RCC 7860 (cell line): ENCODE measurements around the gene CELA2A.
"Not testable (repeated sequence)": the region's sequence is repeated elsewhere in the genome, so short reads cannot be mapped to it uniquely, and the experiment has no call there.

Experiments
- DNase-seq: peaks from one replicate; pipeline ENCODE4 v3.0.0-alpha.2; 2015; ENCODE audit warnings: low spot score
- FAIRE-seq: peaks from 2 replicates; lab custom pipeline; 2012; peaks lifted over from hg19 to GRCh38; lab: Jason Lieb, UNC

The CELA2A gene

DNA sequence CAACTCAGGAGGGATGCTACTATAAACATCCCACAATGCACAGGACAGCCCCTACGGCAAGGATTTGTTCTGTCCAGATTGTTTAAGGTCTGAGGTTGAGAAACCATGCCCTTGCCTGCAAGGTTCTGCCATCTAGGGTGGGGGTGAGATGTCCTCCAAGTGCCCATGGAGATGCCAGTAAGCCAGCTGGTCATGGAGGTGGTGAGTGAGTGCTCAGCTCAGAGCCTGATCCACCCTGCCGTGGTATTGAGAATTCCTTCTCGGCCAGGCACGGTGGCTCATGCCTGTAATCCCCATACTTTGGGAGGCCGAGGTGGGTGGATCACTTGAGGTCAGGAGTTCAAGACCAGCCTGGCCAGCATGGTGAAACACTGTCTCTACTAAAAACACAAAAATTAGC, 31.6 kb upstream of the CELA2A start:
- FAIRE-seq = no peak
- DNase-seq = no peak

DNA sequence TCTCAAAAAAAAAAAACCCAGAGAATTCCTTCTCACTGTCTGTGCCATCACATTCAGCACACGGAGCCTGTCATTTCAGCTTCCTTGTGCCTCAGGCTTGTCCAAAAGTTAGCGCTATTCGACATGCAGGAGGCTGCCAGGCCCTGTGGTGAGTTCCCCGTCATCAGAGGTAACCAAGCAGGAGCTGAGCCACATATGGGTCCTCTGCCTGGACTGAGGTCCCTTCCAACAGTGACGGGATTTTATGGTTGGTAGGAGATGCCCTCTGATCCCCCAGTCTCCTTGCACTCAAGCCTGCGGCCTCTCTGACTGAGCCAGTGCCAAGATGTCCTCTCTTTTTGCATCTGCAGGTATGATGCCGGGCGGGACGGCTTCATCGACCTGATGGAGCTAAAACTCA, 31.0 kb upstream of the CELA2A start:
- no peak for DNase-seq
- FAIRE-seq = no peak

DNA sequence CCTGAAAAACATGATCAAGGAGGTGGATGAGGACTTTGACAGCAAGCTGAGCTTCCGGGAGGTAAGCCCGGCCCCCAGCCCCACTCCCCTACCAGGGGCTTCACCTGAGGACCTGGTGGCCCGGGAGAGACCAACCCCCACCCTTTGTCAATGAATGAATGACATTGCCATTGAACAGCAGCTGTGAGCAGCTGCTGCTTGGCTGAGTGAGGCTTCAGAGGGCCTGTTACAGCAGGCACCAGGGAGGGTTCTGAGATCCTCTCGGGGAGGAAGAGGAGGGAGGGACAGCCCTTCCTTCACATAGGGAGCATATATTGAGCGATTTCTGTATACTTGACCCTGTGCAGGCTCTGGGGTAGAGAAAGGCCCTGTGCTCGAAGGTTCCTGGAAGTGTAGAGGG, 30.6 kb upstream of the CELA2A start:
- FAIRE-seq (no peak), DNase-seq (no peak)

- FAIRE-seq (no peak), DNase-seq (peak; percentile 59)
Observed at GRCh38 chr1:15426492-15427279, 29.8 kb upstream of the CELA2A start.

- no peak for DNase-seq
- FAIRE-seq = no peak
Observed at GRCh38 chr1:15427280-15427666, 29.3 kb upstream of the CELA2A start.

GRCh38 chr1:15428252-15428651, 28.3 kb upstream of the CELA2A start:
- not testable (repeated sequence) for FAIRE-seq, DNase-seq

GRCh38 chr1:15428815-15429435, 27.6 kb upstream of the CELA2A start:
- DNase-seq = no peak
- FAIRE-seq = no peak

GRCh38 chr1:15429701-15430149, 26.8 kb upstream of the CELA2A start:
- DNase-seq (peak; percentile 58), FAIRE-seq (no peak)

GRCh38 chr1:15430787-15431570, 25.6 kb upstream of the CELA2A start:
- DNase-seq (no peak), FAIRE-seq (no peak)

- FAIRE-seq = no peak
Observed at GRCh38 chr1:15431571-15431948, 25.0 kb upstream of the CELA2A start.

GRCh38 chr1:15432324-15432723, 24.2 kb upstream of the CELA2A start:
- FAIRE-seq = no peak
- DNase-seq = no peak

More at GRCh38 chr1:15431571-15431948, 25.0 kb upstream of the CELA2A start:
- no peak for DNase-seq

- DNase-seq = no peak
Observed at GRCh38 chr1:15433471-15433870, 23.1 kb upstream of the CELA2A start.

GRCh38 chr1:15434739-15435138, 21.8 kb upstream of the CELA2A start:
- FAIRE-seq, DNase-seq: not testable (repeated sequence)

More at GRCh38 chr1:15433471-15433870, 23.1 kb upstream of the CELA2A start:
- no peak for FAIRE-seq

- FAIRE-seq = no peak
- no peak for DNase-seq
Observed at GRCh38 chr1:15435239-15436077, 21.1 kb upstream of the CELA2A start.

DNA sequence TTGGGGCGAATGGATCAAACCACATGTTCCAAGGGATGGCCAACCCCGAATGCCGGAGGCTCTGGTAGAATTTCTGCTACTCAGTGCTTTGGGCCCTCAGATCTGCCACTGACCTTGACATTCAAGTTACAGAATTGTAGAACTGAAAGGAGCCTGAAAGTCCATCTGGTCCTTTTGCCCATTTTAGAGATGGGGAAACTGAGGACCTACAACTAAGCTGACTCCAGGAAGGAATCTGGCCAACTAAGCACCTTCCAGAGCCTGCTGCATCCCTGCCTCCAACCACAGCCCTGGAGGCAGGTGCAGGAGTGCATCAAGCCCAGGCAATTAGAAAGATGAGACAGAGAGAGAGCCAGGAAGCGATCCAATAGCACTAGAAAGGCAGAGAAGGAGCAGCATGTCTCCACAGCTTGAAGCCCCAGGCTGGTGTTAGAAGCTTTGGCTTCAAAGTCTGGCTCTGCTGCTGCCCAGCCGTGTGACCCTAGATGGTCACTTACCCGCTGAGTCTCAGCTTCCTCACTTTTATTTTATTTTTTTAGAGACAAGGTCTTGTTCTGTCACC, 19.6 kb upstream of the CELA2A start:
- DNase-seq (no peak), FAIRE-seq (no peak)

DNA sequence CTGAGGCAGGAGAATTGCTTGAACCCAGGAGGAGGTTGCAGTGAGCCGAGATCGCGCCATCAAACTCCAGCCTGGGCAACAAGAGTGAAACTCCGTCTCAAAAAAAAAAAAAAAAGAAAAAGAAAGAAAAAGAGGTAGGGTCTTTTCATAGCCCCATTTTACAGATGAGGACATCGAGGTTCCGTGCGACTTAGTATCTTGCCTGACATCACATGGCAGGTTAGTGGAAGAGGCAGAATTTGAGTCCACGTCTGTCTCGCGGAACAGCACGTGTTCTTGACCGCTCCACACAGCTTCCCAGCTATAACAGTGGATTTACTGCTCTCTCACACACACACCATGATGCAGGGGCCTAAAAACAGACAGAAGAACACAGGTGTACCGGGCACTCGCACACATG, 17.2 kb upstream of the CELA2A start:
- FAIRE-seq = no peak
- no peak for DNase-seq

DNA sequence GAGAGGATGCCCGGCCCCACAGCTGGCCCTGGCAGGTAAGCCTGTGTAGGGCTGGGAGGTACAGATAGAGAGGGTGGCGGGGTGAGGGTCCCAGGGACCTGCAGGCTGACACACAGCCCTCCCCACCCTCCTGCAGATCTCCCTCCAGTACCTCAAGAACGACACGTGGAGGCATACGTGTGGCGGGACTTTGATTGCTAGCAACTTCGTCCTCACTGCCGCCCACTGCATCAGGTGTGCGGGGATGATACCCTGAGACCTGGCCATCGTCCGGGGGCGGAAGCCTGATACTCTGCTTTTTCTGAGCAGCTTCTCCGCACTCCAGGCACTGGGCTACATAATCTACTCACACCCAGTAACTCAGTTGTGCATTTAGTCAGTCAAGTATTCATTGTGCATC, 16.2 kb upstream of the CELA2A start:
- DNase-seq (no peak), FAIRE-seq (no peak)

- no peak for DNase-seq
- FAIRE-seq = no peak
Observed at GRCh38 chr1:15441247-15441646, 15.3 kb upstream of the CELA2A start.

DNA sequence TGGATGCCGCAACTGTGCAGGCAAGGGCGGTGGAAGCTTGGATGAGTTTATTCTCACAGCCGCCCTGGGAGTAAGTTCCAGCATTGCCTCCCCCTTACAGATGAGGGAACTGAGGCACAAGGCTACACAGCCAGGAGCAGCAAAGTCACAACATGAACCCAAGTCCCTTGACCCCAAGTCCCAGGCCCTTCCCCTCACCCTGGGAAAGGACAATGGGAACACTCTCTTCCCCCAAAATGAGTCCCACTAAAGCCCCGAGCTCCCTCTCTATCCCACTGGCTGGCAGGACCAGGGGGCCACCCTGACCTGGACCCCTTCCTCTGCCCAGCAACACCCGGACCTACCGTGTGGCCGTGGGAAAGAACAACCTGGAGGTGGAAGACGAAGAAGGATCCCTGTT, 14.4 kb upstream of the CELA2A start:
- FAIRE-seq (no peak), DNase-seq (no peak)

DNA sequence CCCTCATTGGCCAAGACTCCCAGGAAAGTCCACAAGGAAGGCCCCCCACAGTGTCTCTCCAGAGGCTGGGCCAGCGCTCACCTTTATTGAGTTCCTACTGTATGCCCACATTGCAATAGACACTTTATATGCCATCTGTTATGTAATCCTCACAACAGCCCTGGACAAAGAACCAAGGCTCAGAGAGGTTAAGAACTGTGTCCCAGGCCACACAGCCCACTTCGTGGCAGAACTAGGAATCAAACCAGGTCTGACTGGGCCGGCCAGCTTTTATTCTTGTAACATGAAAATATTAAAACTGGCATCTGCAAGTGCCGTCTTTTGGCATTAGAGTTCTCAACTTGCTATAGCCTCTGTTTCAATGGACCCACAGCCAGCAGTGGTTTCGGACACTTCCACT, 13.8 kb upstream of the CELA2A start:
- DNase-seq (no peak), FAIRE-seq (no peak)
